Eye (tissue), 1 donor: Measurements from ENCODE around the gene NUB1.

Experiments used
- DNase-seq: peaks from one replicate; pipeline ENCODE4 v3.0.0-alpha.2; 2015

The NUB1 gene

DNA sequence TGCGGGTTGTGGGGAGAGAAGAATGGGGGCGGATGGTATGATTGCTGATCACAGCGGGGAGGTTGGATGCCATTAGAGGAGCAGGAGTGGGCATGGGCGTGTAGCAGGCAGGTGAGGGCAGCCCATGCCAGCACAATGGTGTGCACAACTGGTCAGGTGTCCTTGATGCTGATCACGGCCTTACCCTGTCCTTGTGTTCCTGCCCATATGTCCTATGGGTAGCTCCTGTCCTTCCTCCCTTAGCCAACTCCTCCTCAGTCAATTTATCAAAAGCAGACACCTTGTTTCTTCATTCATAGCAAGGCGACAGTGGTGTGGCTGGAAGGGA, 37.5 kb downstream of the NUB1 start:
- no peak for DNase-seq

DNA sequence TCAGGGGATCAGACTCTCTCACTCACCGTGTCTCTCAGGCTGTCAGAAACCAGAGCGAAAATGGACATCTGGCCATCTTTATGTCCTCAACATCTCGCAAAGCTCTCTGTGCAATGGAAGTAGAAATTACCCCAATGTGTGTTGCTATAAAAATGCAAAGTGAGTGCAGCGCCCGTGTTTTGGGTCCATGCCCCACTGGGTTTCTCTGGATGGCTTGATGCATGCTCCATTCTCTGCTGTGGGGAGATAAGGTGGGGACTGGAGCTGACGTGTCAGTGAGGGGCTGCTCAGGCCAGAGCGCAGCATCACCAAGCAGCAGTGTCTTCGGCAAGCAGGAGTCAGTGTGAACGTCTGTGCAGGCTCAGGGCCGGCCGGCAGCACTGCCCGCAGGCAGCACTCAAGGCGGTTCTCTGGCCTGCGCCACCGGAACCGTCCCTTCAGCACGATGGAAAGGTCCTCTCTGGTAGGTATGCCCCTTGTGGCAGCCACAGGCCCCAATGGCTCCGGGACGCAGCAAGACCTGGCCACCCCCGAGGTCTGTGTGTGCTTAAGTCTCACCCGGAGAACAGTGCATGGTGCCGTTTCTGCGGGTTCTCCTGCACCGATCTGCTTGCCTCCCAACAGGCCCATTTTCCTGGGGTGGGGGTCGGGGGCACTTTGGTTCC, 38.1 kb downstream of the NUB1 start:
- DNase-seq: no peak

DNA sequence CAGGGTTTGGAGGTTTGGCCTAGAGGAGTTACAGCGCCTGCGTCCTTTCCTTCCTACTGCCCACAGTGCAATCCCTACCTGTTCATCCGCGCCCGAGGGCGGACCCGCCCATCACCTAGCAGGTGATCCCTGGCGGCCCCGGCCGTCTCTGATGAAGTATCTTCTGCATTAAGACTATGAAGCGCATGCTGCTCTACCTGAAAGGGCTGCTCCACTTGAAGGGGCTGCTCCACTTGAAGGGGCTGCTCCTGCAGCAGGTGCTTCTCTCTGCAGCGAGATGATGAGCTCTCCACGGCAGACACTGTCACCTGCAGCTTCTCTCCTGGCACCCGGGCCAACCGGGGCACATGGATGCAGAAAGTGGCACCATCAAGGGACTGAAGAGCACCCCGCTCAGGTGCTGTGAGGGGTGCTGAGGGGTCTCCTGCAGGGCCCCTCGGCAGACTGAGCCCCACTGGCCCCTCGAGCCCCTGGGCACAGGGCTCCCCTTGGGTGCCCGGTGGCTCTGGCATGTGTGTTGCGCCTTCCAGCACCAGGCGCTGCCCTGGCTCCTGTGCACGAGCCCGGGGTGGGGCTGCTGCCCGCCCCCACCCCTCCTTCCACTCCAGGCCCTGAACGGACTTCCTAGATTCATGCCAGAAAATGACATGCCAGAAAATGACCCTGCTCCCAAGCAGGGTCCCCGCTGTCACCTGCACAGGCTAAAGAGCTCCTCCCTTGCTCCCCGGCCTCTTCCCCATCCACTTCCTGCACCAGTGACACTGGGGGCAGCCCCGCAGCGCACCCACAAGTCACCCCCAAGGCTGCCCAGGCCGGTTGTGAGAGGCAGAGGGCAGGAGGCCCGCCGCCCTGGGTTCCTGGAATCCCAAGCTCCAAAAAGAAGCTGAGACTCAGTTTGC, 38.8 kb downstream of the NUB1 start:
- DNase-seq: no peak

DNA sequence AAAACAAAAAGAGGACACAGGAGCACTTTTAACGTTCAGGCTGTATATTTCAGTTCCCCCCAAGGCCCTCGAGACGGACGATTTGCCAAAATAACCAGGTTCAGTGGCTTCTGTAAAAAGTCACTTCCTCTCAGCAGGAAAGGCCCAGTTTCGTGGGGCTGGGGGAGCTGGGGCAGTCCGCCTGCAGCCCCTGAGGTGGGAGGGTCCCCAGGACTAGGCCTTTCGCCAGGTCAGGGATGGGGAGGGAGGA, 39.4 kb downstream of the NUB1 start:
- DNase-seq: no peak

DNA sequence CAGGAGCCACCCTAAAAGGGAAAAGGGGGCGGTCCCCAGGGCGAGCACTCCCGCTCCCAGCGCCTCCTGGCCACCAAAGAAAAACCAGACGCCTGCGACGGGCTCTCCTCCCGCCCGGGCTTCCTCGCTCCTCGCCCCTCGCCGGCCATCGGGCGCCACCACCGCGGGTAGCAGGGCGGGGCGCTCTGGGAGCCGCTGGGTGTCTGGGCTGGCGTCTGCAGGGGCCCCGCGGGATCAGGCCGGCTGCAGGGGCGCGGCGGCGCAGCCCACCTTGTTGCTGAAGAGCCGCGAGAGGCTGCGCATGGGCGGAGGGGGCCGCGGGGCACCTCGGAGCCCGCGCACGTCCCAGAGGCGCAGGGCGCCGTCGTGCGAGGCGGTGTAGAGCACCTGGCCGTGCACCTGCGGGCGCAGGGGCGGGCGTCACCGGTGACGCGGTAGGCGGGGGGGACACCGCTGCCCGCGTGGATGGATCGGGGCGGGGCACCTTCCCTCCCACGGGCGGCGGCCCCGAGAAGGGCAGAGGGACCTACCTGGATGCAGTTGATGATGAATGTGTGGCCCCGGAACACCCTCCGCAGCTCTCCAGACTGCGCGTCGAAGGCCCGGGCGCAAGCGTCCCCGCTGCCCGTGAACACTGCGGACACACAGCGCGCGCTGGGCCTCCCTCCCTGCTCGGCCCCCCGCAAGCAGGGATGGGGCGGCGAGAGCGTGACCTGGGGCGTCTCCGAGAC, 39.9 kb downstream of the NUB1 start:
- no peak for DNase-seq

DNA sequence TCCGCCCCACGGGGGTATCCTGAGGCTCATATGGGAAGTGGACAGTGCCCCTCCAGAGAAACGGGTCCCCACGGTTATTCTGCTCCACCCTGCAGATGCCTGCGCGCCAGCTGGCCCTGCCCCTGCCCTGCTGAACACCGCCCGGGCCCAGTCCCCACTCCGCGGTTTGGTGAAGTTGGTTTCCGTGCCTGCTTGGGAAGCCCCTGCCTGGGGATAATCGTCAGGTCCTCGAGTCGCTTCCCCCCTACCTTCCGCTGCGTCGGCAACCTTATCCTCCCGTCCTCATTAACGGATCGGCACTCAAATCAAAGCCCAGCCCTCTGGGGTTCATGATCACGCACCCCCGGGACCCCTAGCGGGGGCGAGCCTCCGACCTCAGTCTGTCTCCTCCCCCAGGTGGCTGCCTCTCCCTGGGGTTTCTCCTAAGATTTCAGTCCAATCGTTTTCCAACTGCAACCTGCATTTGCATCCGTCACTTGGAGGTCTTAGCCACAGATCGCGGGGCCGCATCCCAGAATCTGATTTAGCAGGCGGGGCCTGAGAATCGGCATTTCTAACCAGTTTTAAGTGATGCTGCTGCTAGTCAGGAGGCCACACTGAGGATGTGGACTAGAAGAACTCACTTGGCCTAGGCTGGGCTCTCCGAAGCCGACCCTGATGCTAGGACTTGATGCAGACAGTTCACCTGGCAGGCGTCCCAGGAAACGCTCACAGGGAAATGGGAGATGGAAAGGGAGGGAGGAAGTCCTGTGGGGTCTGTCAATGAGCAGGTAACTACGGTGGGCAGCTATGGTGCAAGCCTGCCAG, 40.7 kb downstream of the NUB1 start:
- peak; percentile 43 for DNase-seq

DNA sequence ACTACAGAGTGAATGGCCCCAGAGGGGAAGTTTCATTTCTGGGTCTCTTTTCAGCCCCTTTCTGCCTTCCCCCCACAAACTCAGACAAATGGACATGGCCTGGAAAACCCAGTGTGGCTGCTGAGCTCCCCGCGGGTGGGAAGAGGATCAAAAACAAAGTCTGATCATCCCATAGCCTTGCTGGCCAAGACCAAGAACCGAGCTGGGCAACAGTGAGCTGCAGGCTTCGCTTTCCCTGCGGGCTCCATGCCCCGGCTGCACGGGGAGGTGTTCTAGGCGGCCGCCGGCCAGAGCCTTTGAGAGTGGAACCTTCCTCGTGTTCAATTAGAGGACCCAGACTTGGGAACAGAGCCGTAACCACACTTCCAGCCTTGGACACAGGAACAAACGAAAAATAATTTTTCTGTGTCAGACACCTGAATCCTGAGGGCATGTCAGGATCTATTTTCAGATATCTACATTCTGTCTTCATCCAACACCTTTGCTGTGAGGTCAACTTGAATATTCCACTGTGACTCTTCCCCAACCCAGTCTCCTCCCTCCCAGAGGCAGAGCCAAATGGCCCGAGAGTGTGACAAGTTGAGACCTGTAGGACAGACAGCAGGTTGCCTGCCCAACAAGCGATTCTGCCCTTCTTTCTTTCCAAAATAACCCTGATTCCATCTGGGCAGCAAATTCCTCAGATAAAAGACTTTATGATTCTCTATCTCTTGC, 42.2 kb downstream of the NUB1 start:
- no peak for DNase-seq

DNA sequence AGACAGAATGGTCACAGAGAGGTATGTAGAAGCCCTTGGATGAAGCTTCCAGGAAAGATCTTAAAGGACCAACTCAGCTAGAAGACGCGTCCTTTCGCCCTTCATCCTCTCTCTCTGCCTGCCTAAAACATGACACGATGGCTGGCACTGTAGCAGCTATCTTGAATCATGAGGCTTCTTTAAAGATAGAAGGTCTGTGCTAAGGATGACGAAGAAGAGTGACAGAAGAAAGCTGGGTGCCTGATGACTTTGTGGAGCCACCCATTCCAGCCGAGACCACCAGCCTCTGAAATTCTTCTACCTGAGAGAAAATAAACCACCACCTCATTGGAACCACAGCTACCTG, 42.7 kb downstream of the NUB1 start:
- no peak for DNase-seq

DNA sequence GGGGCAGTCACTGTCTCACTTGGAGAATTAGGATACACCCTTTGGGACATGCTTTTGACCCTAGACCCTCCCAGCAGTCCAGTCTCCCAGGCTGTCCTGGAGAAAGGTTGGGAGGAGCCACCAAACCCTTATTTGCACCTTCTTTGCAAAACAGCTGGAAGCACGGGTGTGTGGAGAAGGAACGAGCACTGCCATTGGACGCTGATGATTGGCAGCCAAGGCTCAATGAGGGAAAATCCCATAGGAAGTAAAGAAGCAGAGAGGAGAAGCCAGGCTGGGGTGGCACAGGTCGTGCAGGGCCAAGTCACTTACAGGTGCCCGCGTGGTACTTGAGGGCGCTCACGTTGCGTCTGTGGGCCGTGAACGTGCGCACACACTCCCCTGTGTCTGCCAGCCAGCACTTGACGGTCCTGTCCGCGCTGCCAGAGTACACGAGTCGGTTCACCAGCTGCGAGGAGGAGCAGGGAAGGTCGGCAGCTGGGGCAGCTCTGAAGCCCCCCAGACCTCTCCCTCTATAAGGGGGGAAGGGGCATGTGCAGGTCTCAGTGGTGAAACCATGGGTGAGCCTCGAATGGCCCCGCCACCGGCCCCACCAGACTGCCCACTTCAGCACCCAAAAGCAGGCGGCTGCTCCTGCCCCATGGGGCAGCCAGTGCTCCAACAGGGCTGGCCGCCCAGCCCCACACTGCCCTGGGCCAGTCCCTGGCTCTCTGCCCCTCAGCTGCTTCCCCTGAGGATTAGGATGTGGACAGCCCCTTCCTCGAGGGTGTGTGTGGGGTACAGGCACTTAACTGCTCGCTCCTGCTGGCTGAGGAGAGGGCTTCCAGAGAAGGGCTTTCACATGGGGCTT, 43.4 kb downstream of the NUB1 start:
- no peak for DNase-seq

DNA sequence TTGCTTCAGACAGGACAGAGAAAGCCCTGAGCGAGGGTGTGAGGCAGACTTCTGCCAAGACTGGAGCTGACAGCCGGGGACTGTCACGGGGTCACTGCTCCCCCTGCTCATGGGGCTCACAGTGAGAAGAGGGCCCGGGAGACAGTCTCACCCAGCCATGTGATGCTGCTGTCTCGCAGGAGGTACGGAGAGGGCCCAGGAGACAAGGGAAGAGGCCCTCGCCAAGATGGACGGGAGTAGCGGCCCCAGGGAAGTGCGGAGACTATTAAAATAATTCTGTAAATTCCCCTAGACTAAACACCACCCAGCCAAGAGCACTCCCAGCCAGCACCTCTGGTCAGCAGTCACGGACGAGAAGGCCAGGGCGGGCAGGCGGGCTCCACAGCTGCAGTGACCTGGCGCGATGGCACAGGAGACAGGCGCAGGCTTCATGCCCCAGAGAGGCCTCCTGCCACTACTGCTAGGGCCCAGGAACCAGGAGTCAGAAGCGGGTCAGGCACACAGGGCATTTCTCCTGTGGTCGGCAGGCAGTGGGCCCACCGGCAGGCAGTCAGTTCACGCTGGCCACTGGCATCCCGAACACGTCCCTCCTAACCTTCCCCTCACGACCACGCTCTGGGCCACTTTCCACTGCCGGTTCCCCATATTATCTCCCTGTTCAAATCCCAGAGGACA, 44.2 kb downstream of the NUB1 start:
- DNase-seq: no peak

DNA sequence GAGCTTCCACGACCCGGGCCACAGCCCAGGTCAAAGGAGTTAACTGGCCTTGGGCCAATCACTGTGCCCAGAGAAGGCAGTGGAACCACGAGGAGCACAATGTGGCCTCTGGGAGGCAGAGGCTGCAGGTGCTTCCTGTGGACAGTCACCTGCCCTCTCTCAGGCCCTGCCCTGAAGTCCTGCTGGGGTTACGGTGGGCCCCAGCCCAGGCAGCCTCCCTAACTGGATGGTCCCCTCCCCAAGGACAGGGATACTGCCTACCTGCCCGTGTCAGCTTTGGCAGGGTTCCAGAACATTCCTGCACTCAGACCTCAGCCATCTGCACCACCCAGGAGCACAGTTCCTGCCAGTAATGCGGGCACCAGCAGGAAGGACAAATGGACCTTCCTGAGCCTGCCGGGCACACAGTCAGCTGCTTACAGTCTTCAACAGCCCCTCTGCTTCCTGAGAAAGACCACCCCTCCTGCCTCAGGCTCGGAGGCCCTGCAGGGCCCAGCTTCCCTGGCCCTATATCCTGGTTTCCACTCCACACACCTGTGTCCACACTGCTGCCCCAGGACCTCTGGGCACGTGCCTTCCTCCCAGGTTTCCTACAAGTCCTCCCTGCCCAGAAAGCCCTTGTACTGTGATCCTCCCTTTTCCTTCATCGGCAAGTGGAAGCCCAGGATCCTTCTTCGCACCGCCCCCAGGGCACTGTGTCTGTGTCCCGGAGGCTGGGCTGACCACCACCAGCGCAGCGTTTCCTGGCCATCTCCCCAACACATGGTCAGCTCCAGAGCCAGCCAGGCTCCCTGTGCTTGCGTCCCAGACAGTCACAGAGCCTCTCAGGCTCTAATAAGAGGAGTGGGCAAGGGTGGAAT, 44.9 kb downstream of the NUB1 start:
- DNase-seq: no peak

DNA sequence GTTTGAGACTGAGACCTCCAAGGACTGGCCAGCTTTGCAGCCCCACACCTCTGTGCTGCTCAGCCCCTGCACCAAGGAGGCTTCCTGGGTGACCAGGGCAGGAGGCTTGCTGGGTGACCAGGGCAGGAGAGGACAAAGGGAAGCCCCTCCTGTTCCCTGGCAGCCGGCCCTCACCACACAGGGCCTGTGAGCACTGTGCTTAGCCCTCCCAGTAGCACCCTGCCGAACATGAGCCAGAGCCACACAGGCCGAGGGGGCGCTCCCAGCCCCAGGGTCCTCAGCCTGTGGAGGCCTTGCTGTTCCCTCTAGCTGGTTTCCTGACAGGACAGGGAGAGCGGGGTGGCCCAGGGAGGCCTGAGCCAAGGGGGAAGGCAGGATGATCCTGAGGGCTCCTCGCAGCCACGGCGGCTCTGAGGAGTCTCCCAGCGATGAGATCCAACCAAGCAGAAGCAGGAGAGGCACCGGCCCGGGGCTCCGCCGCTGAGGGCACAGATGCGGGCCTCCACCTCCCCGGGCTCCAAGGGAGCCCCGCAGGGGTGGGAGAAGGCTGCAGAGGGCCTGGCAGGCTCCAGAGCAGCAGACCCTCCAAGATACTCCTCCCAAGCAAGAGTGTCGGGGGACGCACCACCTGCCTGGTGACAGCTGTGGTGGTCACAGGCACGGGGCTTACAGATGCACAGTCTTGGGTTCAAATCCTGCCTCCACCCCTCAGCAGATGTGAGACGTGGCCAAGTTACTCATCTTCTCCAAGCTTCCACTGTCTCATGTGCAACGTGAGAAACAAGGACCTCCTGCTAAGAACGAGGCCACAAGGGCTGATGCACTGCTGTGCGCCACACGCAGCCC, 45.8 kb downstream of the NUB1 start:
- DNase-seq: no peak

DNA sequence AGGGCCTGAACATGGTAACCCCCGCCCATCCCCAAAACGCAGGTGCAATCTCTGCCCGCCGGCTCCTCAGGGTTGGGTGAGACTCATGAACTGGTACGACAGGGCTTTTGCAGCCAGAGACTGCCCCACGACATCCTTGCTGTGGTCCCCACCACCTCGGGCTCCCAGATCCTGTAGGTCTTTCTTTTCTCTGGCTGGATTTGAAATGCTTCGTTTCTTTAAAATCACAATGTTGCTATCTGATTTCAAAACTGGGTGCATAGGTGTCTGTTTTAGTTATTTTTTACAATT, 46.3 kb downstream of the NUB1 start:
- DNase-seq: no peak

DNA sequence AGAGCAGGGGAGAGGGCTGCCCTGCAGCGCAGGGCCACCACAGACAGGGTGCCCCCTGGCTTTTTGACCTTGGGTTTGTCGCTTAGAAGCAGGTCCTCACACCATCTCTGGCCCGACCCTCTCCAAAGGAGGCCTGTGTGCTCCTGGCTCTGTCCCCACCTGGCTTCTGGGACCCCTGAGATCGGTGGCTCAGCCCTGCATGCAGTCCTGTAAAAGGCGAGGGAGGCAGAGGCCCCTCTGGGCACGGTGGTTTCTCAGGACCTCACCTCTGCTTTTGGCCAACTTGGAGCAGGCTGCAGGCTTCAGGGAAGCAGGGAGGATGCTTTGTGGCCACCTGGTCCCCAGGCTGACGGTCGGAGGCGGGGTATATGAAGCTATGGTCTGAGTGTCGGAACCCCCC, 46.8 kb downstream of the NUB1 start:
- DNase-seq: no peak

DNA sequence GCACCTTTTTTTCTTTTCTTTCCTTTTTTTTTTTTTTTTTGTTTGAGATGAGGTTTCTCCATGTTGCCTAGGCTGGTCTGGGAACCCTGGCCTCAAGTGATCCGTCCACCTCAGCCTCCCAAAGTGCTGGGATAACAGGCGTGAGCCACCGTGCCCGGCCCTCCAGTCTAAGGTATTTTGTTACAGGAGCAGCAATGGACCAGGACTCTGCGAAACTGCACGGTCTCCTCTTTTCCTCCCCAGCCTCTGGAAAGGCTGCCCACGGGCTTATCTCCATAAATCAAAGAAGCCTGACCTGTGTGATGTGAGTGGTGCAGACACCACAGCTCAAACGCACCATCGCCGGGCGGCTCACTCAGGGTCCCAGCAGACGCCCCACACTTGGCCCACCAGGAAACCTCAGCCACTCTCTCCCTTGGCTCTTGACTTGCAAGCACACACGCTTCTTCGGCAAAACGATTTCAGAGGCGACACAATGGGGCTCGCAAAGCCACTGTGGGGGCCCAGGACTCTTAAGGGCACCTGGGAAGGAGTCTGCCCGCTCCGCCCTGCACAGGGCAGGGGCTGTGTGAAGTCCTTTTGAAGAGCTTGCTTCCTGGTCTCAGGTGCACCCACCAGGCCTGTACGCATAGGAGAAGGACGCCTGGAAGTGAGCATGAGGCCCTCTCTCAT, 47.6 kb downstream of the NUB1 start:
- no peak for DNase-seq

DNA sequence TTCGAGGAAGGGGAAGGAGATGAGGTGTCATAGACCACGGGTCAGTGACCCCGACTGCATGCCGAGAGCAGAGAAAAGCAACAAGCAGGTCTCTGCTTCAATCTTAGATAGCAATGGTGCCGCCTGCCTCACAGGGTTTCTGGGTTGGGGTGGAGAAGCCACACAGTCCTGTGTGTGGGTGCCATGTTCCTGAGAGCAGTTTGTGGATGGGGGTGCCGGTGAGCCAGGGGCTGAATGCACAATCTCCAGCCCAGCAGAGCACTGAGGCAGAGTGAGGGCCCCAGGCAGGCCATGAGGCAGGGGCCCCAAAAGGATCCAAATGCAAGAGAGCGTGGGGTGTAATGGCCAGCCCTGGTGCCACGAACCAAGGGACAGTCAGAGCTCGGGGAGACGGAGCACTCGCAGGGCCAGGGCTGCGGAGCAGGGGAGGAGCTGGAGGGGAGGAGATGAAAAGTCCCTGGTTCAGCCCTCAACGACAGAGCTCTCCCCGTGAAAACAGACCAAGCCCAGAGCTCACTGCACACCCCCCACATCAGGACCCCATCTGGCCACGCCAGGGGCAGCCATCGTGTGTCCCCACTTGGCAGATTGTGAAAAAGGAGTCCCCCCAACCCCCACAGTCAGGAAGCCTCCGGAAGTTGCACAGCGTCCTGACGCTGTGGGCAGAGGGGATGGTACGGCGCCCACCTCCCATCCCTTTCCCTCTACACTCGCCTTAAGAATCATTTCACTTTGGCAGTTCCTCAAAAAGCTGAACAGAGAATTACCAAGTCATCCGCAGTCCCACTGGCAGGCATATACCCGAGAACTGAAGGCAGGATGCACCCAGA, 48.4 kb downstream of the NUB1 start:
- DNase-seq: no peak

DNA sequence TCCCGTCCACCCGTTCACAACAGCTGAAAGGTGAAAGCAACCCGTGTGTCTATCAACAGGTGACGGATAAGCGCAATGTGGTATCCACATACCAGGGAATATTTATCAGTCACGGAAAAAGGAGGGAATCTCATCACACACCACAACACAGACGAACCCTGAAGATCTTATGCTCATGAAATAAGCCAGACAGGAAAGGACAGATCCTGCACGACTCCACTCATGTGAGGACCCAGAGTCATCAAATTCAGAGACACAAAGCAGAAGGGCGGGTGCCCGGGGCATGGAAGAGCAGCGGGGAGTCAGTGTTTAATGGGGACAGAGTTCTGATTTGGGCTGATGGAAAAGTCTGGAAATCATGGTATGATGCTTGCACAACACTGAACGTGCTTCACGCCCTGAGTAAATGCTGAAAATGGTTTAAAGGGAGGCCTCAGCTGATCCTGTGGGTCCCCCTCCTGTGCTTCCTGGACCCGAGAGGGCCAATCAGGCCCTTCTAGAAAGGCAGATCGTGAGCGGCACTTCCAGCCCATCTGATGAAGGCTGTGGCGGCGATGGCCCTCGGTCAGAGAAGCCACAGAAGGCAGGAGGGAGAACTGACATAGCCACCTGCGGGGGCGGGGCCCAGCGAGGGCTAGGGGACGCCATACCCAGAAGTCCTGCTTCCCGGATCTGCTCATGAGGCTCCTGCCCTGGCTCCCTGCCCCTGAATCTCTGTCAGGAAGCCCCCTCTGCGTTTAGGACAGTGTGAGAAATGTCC, 49.2 kb downstream of the NUB1 start:
- DNase-seq: no peak
